Measurements from ENCODE around the gene PLPPR4.

PLPPR4 gene

GRCh38 chr1:99352821-99353220, 88.5 kb downstream of the PLPPR4 start:
- Mint-ChIP-seq H3K27me3 (no peaks in the 10 kb centered on the region), H3K27ac (no peak overlapping the region), H3K9me3 (ENCODE audit: low read depth) (no peaks in the 10 kb centered on the region), H3K4me1 (ENCODE audit: low read depth) (no peaks in the 10 kb centered on the region), H3K36me3 (no peaks in the 10 kb centered on the region), H3K4me3 (no peak overlapping the region)

DNA sequence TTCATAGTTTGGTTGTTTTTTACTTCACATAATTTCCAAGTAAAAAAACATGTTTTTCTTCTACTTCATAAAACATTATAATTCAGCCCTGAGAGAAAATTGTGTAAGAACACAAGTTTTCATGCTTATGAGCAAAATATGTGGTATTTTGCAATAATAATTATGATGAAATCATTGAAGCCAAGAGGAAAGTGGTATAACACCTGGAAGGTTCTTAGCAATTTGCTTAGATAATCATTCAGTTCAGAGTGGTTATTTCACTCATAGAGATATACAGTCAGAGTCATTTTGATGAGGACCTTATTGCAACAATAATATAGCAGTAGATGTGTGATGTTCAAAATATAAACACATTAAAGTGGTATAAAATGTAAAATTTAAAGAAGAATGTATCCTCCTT, 94.5 kb downstream of the PLPPR4 start:
- Mint-ChIP-seq H3K4me3 (no peak overlapping the region), H3K27me3 (peaks cover 5% of the 10 kb centered on the region), H3K4me1 (ENCODE audit: low read depth) (no peaks in the 10 kb centered on the region), H3K36me3 (no peaks in the 10 kb centered on the region), H3K27ac (no peak overlapping the region), H3K9me3 (ENCODE audit: low read depth) (no peaks in the 10 kb centered on the region)
